Glutamatergic neuron (in vitro differentiated cells): ENCODE results near the gene IRX6. TPM values are rescaled to one million over a fixed set of nuclear protein-coding genes. Genes with fewer than 3 reads are reported as not detected.

Experiments
- DNase-seq: peaks from one replicate; pipeline ENCODE4 v3.0.0; 2022
- H3K27ac Mint-ChIP-seq: one replicate; pipeline ENCODE4 v1.8.0; 2020; ENCODE audit warnings: mild to moderate bottlenecking, mixed read lengths, inconsistent platforms; ENCODE audit not compliant: unreplicated experiment
- H3K27me3 Mint-ChIP-seq: one replicate; pipeline ENCODE4 v1.8.0; 2020; ENCODE audit warnings: mild to moderate bottlenecking, moderate library complexity, mixed read lengths, inconsistent platforms; ENCODE audit not compliant: unreplicated experiment
- H3K36me3 Mint-ChIP-seq: one replicate; pipeline ENCODE4 v1.8.0; 2020; ENCODE audit warnings: mild to moderate bottlenecking, mixed read lengths, inconsistent platforms; ENCODE audit not compliant: unreplicated experiment
- H3K4me1 Mint-ChIP-seq: one replicate; pipeline ENCODE4 v1.8.0; 2020; ENCODE audit warnings: mild to moderate bottlenecking, low read depth, mixed read lengths, inconsistent platforms; ENCODE audit not compliant: unreplicated experiment
- H3K4me3 Mint-ChIP-seq: one replicate; pipeline ENCODE4 v1.8.0; 2020; ENCODE audit warnings: mild to moderate bottlenecking, mixed read lengths, inconsistent platforms; ENCODE audit not compliant: unreplicated experiment
- H3K9me3 Mint-ChIP-seq: one replicate; pipeline ENCODE4 v1.8.0; 2020; ENCODE audit warnings: mild to moderate bottlenecking, moderate library complexity, mixed read lengths, inconsistent platforms; ENCODE audit not compliant: unreplicated experiment
- CTCF ChIP-seq: fragments of 200-600 bp; sonication (generic); IDR thresholded peaks from one replicate; pipeline ENCODE4 v1.5.0; 2021; ENCODE audit not compliant: partially characterized antibody, unreplicated experiment
- total RNA-seq: library from RNA; stranded (reverse); fragmentation: NEBNext Ultra II Directional; extraction: Animal tissue kit (Norgen Biotek cat#: 25700); gene quantifications from one replicate; pipeline ENCODE4 v1.2.1, GENCODE V29; 2021; ENCODE audit not compliant: unreplicated experiment

The IRX6 gene
- total RNA-seq, 1 donor from 2014 or later = not detected

GRCh38 chr16:55326261-55327092 lies 2.5 kb downstream of the IRX6 start:
- Mint-ChIP-seq H3K4me1 (peaks cover 4% of the 10 kb centered on the region), H3K27ac (no peak overlapping the region), H3K9me3 (peaks cover 2% of the 10 kb centered on the region), H3K36me3 (no peaks in the 10 kb centered on the region), H3K27me3 (peaks cover 23% of the 10 kb centered on the region), H3K4me3 (no peak overlapping the region)
- DNase-seq = no peak
- TF ChIP-seq CTCF = no peak

- no peak for TF ChIP-seq CTCF
- H3K4me1 Mint-ChIP-seq = peaks cover 4% of the 10 kb centered on the region
These were observed 4.9 kb downstream of the IRX6 start for GRCh38 chr16:55328611-55329569.

GRCh38 chr16:55329791-55330428 lies 5.9 kb downstream of the IRX6 start:
- H3K4me1 Mint-ChIP-seq = peaks cover 4% of the 10 kb centered on the region
- peaks cover 10% of the 10 kb centered on the region for H3K36me3 Mint-ChIP-seq
- no peak for DNase-seq
- peak overlapping the region; percentile 89 for H3K4me3 Mint-ChIP-seq
- no peak for TF ChIP-seq CTCF
- peaks cover 44% of the 10 kb centered on the region for H3K27me3 Mint-ChIP-seq
- H3K27ac Mint-ChIP-seq = no peak overlapping the region
- peaks cover 2% of the 10 kb centered on the region for H3K9me3 Mint-ChIP-seq

More at GRCh38 chr16:55328611-55329569, 4.9 kb downstream of the IRX6 start:
- peak; percentile 37 for DNase-seq
- Mint-ChIP-seq H3K27ac (no peak overlapping the region), H3K9me3 (peaks cover 2% of the 10 kb centered on the region), H3K27me3 (peaks cover 42% of the 10 kb centered on the region), H3K4me3 (peak overlapping the region; percentile 63), H3K36me3 (peaks cover 6% of the 10 kb centered on the region)

- TF ChIP-seq CTCF = no peak
- H3K4me3 Mint-ChIP-seq = peak overlapping the region; percentile 89
- H3K36me3 Mint-ChIP-seq = peaks cover 10% of the 10 kb centered on the region
- H3K27me3 Mint-ChIP-seq = peaks cover 39% of the 10 kb centered on the region
- H3K27ac Mint-ChIP-seq = no peak overlapping the region
- no peaks in the 10 kb centered on the region for H3K9me3 Mint-ChIP-seq
- peaks cover 4% of the 10 kb centered on the region for H3K4me1 Mint-ChIP-seq
- DNase-seq = peak; percentile 32
These were observed 7.0 kb downstream of the IRX6 start for GRCh38 chr16:55330781-55331647.
